TTC549 (cell line): ENCODE measurements around the gene HOXA7.

Experiments
- FAIRE-seq: peaks from 2 replicates; lab custom pipeline; 2012; peaks lifted over from hg19 to GRCh38; lab: Jason Lieb, UNC

HOXA7 gene

GRCh38 chr7:27182285-27182841 is 25.9 kb upstream of the HOXA7 start:
- no peak for FAIRE-seq

- FAIRE-seq = no peak
Observed at GRCh38 chr7:27181795-27182275, 25.4 kb upstream of the HOXA7 start.

DNA sequence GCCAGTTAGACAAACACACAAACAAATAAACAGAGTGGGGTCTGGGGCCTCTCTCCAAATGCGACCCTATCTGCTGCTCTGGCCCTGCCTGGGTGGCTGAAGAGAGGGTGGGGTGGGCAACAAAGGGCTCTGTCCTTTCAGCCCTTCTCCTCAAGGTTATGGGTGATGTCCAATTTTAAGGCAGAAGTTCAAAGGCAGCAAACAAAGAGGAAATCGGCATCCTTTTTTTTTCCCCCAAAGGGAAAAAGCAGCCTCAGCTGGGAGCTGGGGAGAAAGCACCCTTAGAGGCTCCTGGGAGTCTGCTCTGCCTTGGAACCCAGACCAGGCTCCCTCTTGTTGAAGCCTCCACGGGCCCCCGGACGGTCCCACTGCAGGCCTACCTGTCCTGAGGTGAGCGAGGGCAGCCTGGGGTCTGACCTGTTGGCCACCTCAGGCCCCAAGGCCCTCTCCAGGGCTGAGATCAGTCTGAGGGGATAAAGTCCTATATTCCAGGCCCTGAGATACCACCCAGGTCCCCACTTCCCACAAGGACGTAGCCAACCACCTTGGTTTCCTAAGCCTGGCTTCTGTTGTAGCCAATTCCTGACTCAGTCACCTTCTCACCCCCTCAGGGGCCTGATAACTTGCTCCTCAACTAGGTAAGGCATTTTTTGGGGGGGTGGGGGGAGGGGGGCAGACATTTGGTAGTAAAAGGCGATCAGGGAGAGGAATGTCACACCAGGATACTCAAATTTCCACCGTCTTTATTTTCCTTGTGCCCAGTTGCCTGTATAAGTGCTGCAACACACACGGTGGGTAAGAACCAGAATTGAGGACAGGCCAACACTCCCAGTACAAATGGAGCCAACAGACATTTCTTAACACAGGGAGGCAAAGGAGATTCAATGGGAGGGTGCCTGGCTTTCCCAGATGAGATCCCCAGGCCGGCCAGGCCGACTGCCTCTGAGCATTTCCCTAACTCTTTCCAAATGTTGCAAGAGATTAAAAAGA is 24.3 kb upstream of the HOXA7 start:
- FAIRE-seq = no peak

- no peak for FAIRE-seq
Observed at GRCh38 chr7:27179503-27180430, 23.3 kb upstream of the HOXA7 start.

DNA sequence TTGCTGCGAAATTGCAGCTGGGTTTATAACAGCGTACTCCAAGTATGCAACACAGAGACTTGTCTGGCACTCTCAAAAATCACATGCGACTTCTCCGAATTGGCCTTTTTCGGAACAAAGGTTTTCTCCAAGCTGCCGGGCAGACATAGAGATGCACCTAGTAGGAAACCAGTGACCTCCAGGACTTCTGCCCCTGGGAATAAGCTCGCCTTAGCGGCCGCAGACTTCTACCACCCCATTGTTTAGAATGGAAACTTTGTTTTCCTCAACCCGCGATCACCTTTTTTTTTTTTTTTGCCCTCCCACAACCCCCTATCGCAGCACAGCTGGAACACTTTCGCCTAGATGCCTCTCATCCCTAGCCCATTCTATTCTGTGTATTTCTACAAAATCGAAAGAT is 22.6 kb upstream of the HOXA7 start:
- FAIRE-seq = no peak

- FAIRE-seq = no peak
Observed at GRCh38 chr7:27178366-27178765, 21.9 kb upstream of the HOXA7 start.

DNA sequence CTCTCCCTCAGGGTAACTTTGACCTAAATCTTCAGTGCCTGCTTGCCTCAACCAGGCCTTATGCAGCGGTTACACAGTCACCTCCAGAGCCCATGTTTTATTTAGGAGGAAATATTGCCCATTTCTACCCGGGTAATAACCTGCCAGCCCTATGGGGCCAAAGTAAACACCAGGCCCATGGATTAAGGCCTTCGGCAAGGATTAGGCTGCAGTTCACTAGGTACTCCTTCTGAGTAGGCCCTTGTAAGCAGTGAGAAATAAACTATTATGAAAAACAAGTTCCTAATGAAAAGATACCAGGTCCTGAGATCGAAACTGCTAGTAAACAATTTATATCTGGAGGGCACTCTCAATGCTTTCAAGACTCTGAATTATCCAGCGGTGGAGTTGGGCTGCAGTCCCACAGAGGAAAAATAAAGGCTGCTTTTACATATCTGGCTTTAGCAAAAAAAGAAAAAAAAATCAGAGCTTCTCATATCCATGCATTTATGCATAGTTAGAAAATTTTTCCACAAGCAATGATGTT is 21.4 kb upstream of the HOXA7 start:
- no peak for FAIRE-seq

GRCh38 chr7:27176962-27177794 is 20.7 kb upstream of the HOXA7 start:
- FAIRE-seq = no peak

DNA sequence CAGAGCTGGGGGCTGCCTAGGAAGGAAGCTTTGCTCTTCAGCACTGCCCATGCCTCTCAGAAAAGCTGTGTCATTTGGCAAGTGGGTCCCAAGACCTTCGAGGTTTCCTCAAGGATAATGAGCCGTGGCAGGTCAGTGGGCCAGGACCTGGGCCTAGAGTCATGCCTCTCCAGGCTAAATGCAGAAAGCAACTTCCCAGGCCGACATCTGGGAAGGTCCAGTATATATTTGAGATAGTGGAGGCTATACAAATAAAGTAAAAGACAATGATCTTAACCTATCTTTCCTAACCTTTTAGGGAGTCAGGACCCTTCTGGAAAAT is 20.0 kb upstream of the HOXA7 start:
- no peak for FAIRE-seq

DNA sequence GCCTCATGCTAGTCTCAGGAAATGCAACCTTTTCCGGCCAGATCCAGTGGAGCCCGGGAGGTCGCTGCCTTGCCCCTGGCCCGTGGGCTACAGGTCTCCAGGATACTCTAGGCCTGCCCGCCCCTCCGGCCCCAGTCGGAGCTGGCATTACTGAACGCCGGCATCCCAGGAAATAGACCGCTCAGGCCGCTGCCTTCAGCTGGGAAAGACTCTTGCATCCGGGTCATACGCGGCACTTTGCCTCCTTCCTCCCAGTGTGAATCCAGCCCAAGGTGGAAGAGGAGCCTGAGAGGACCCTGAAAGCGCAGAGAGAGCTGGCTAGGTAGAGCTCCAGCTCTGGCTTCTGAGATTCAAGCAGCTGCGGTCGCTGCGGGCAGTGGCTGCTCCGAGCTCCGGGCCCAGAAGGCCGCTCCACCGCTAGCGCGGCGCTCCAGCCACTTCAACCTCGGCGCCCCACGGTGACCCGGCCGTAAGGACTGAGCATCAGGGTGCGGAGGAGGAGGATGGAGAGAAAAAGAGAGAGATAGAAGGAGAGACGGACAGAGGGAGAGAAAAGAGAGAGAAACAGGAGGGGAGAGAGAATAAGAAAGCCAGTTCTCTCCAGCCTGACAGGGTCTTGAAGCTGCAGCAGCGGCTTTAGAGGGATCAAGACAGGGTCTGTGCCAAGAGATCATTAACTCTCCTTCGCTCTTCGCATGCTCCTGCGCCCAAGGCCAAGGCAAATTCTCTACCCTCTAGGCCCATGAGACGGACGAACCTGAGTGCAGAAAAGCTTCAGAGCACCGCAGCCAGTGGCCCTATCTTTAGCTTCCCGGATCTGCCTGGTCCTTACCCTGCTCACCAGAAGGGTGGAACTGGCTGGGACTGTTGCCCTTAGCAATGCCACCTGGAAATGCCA is 19.4 kb upstream of the HOXA7 start:
- no peak for FAIRE-seq

- FAIRE-seq = no peak
Observed at GRCh38 chr7:27174874-27175625, 18.6 kb upstream of the HOXA7 start.

DNA sequence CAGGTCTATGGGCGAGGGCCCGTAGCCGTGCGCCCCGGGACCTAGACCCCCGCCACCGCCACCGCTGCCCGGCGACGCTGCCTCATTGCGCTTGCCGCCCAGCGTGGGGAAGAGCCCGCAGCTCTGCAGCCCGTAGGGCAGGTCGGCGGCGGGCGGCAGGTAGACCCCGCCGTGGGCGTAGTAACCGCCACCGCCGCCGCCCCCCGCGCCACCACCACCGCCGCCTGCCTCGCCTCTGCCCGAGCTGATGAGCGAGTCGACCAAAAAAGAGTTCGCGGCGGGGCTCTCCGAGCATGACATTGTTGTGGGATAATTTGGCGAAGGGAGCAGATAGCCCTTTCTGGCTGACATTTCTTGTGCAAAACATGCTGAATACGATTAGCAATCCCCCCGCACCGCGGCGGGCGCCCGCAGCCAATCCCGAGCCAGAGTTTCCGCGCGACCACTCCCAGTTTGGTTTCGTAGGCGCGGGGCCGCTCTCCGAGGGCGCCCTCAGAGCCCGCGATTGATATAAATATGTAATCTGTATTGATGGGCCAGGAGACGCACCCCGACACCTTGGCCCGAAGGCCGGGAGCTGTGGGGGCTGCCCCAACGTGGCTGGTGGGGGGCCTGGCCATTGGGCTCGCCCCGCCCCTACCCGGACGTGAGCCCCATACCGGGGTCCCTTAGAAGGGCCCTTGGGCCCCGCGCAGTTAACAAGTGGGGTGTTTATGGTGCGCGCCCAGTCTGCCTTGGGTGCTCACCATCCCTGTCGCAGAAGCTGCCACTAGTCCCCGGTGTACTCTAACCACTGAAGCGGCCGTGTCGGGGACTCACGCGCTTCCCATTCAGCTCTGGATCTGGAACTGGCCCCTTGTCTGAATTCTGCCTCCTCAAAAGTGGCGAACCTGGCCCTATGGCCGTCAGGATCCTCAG is 17.7 kb upstream of the HOXA7 start, which contains the start of gene HOXA10:
HOXA10 (minus strand) TSS at position 365 of the 918 bp plus-strand sequence; CDS start at position 351, 14 bp downstream.
- FAIRE-seq = no peak

DNA sequence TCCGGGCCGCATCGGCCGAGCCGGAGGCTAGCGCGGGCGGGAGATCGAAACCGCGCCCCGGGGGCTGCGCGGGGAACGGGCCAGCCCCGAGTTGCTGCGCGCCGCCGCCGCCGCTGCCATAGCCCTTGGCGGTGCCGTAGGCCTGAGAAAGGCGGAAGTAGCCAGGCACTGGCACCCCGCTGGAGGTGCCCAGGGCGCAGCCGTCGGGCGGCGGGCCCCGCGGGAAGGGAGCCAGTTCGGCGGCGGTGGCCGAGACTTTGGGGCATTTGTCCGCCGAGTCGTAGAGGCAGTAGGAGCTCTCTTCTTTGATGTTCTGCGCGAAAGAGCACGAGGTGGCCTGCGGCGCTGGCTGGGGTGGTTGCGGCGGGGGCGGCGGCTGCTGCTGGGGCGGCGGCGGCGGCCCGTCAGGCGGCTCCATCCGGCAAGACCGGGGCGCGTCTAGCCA is 17.1 kb upstream of the HOXA7 start:
- FAIRE-seq = no peak

- FAIRE-seq = no peak
Observed at GRCh38 chr7:27172823-27173510, 16.5 kb upstream of the HOXA7 start.

DNA sequence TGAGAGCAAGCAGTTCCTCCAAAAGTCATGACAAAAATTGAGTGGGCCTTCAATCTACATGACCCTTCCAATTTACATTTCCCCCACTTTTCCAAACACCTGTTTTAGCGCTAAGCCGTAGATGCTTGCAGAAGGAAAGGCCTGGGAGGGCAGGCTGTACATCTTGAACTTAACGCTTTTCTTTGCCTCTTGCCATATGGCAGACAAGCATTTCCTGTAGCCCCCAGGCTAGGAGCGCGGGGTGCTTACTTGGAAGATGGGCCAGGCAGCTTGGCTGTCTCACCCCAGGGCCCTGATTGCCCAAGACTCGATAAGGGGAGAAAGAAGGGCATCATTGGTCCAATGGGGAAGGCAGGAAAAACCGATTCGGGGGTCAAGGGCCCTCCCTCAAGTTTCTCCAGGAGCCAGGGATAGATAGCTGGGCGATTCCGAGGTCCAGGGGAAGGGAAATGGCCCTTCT is 15.9 kb upstream of the HOXA7 start:
- FAIRE-seq = no peak

DNA sequence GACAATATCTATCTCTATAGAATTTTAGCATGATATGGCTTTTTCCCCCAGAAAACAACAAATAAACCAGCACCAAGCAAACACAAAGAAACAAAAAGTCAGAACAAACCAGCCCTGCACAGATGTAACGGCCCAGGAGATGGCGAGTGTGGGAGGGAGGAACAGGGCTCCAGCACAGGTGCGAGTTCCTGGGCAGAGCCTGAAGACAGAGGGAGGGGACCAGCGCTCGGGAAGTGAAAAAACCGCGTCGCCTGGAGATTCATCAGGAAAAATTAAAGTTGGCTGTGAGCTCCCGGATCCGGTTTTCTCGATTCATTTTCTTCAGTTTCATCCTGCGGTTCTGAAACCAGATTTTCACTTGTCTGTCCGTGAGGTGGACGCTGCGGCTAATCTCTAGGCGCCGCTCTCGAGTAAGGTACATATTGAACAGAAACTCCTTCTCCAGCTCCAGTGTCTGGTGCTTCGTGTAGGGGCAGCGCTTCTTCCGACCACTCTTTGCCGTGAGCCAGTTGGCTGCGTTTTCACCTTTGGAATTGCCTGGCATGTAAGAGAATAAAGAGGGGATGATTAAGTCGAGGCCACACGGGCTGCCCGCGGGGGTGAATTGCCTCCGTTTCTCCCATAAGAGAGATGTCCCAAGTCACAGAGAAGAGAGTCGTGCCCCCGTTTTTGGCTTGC is 15.3 kb upstream of the HOXA7 start:
- FAIRE-seq = no peak

GRCh38 chr7:27171325-27171636 is 14.8 kb upstream of the HOXA7 start:
- FAIRE-seq = no peak
